Muscle layer of colon (tissue), 2 donors: ENCODE measurements around the gene KMT2B.
"Not testable (repeated sequence)": the region's sequence is repeated elsewhere in the genome, so short reads cannot be mapped to it uniquely, and the experiment has no call there.

Experiments used
- H3K27ac ChIP-seq: one replicate; pipeline ENCODE4 v1.7.0; 2013; ENCODE audit warnings: low read depth, mild to moderate bottlenecking, low read length, moderate library complexity
- H3K27me3 ChIP-seq, 2 donors: one replicate each; pipeline ENCODE4 v1.7.0; 2013; ENCODE audit warnings: low read length in 2 of 2, mild to moderate bottlenecking in 2 of 2; ENCODE audit not compliant: insufficient read depth in 2 of 2, control insufficient read depth in 1 of 2
- H3K36me3 ChIP-seq: one replicate; pipeline ENCODE4 v1.7.0; 2013; ENCODE audit warnings: mild to moderate bottlenecking, low read length; ENCODE audit not compliant: insufficient read depth
- H3K4me1 ChIP-seq: one replicate; pipeline ENCODE4 v1.7.0; 2013; ENCODE audit warnings: mild to moderate bottlenecking, low read length; ENCODE audit not compliant: insufficient read depth
- H3K4me3 ChIP-seq, 2 donors: one replicate each; pipeline ENCODE4 v1.7.0; 2013; ENCODE audit warnings: low read length in 2 of 2, low read depth in 1 of 2, mild to moderate bottlenecking in 1 of 2, moderate library complexity in 1 of 2
- H3K9ac ChIP-seq: one replicate; pipeline ENCODE4 v1.7.0; 2013; ENCODE audit warnings: low read length
- H3K9me3 ChIP-seq: one replicate; pipeline ENCODE4 v1.7.0; 2013; ENCODE audit warnings: mild to moderate bottlenecking, low read length
- donor health status: abdominal sarcoma.
- donor health status: Adenocarcinoma of cecum.

The KMT2B gene

DNA sequence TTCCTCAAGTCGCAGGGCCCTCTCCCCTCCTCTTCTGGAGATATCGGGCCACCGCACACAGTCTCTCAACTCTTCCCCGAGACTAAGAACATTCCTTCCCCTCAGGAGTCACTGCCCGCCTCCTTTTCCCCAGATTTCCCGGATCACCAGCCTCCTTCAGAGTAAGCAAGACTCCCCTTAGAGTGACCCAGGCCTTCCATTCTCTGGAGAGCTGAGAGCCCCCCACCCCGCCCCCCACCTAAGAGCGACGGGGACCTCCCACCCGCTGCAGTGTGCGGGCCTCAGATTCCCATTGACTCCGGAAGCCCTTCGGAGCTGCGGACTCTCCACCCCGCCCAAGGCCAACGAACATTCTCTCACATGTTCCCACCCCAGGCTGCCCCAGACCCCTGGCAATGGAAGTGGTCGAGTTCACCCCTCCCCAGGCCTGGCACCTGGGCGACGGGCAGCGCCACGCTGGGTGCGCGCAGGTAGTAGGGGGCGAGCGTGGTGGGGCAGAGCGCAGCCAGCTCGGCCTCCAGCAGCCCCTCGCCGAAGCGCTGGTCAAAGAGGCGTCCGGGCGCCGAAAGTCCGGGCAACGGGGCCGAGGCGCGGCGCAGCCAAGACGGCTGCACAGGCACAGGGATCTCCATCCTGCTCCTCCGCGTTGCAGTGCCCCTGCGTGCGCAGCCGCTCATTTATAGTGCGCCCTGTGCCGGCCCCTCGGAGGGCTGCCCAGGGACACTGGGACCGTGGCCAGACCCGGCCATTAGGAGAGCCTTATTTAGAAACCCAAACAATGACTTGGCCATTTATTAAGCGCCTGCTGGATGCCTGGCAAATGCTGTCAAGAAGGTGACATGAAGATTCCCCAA lies 38.8 kb downstream of the KMT2B start, which contains the start of gene HSPB6:
Gene HSPB6, minus strand, starts transcription at position 653 of the 854 bp plus-strand sequence. Its CDS starts 21 bp downstream, at position 632.
- H3K9ac ChIP-seq, result peak within 1 kb of the TSS; percentile 95
- H3K4me1 ChIP-seq, result peaks cover 34% of the 10 kb centered on the region
- H3K36me3 ChIP-seq, result peaks cover 27% of the 10 kb centered on the region
- peak within 1 kb of the TSS; percentile 98 for H3K27ac ChIP-seq
- no peaks in the 10 kb centered on the region for H3K9me3 ChIP-seq
- H3K4me3 ChIP-seq, result peak within 1 kb of the TSS; percentile 59 to 97
- no peaks in the 10 kb centered on the region for H3K27me3 ChIP-seq

DNA sequence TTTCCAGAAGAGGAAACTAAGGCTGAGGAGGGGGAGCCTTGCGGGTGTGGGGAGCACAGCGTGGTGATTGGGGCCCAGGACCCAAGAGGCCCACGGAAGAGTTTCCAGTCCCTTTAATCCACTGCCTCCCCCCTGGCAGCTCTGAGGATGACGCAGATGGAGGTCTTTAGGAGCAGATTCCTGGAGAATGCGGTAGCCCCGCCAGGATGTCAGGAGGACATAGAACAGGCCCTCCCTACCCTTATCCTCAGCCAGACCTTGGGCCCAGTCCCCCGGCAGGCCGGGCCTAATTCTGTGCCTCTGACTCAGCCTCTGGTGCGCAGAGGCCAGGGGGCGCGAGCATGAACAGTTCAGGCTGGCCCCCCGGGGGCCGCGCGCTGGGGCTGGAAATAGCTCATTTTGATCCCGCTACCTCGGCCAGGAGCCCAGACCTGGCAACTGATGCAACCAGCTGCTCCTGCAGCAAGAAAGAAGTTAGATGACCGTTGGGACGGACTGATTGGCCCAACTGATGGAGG lies 39.5 kb downstream of the KMT2B start:
- peak overlapping the region; percentile 10 to 97 for H3K4me3 ChIP-seq
- no peaks in the 10 kb centered on the region for H3K9me3 ChIP-seq
- H3K27ac ChIP-seq, result peak overlapping the region; percentile 98
- H3K27me3 ChIP-seq, result no peaks in the 10 kb centered on the region
- H3K4me1 ChIP-seq, result peaks cover 34% of the 10 kb centered on the region
- H3K9ac ChIP-seq, result peak overlapping the region; percentile 95
- peaks cover 34% of the 10 kb centered on the region for H3K36me3 ChIP-seq

DNA sequence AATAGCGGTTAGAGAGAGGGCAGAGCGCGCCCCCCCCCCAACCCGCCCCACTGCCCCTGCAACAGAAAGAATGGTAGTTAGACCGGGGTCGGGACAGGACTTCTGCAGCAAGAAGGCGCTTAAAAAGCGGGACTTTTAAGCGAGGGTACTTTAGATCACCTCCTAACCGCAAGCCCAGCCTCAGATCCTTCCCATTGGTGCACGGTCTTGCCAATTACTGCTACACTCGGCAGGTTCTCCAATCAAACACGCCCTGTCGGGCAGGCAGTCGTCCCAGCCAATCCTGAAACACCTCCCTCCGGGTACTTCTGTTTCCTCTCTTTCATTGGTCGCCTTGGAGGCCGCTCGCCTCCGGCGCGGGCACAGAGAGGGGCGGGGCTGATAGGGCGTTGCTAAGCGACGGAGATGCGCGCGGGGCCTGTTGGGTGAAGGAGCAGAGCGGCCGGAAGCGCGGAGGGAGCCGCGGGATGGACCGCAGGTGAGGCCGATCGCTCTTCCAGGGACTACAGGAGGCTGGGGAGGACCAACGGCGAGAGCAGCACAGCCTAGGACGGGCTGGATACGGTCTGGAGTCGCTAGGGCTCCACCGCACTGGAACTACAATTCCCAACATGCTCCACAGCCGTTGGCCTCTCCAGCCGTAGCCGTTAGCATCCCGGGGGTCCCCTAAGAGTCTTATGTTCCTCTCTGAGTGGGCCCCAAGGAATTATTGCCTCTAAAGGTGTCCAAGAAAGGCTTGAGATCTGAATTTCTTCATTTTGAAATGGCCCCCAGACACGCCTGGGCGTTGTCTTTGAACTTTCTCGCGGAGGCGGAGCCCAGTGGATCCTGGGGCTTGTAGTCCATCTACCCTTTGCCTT lies 40.2 kb downstream of the KMT2B start, which contains the start of gene PROSER3:
Gene PROSER3, plus strand, starts transcription at position 428 of the 860 bp plus-strand sequence. Its CDS starts 40 bp downstream, at position 468.
- Histone ChIP-seq H3K9ac (peak within 1 kb of the TSS; percentile 95), H3K27me3 (no peaks in the 10 kb centered on the region), H3K36me3 (peaks cover 27% of the 10 kb centered on the region), H3K4me3 (peak within 1 kb of the TSS; percentile 79 to 97), H3K4me1 (peaks cover 34% of the 10 kb centered on the region), H3K27ac (peak within 1 kb of the TSS; percentile 98), H3K9me3 (no peaks in the 10 kb centered on the region)

DNA sequence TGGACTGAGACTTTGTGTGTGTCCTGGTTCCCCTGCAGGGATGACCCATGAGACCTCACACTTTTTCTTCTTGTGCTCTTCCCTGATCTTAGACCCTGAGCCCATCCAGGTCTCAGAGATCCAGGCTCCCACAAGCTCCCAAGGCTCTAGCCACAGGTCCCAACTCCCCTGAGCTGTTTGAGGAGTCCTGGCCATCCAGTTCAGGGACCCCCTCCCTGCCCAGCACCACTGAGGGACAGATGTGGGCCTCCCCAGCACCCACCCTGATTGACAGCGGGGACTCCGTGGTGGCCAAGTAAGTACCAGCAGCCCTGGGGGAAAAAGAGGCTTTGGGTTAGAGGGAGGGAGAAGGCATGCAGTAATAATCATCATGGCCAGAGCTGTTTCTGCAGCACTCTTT lies 41.9 kb downstream of the KMT2B start:
- H3K9ac ChIP-seq, result no peak overlapping the region
- H3K9me3 ChIP-seq, result no peaks in the 10 kb centered on the region
- peaks cover 21% of the 10 kb centered on the region for H3K4me1 ChIP-seq
- H3K27me3 ChIP-seq, result no peaks in the 10 kb centered on the region
- H3K36me3 ChIP-seq, result peaks cover 12% of the 10 kb centered on the region
- H3K4me3 ChIP-seq, result no peak overlapping the region
- no peak overlapping the region for H3K27ac ChIP-seq

DNA sequence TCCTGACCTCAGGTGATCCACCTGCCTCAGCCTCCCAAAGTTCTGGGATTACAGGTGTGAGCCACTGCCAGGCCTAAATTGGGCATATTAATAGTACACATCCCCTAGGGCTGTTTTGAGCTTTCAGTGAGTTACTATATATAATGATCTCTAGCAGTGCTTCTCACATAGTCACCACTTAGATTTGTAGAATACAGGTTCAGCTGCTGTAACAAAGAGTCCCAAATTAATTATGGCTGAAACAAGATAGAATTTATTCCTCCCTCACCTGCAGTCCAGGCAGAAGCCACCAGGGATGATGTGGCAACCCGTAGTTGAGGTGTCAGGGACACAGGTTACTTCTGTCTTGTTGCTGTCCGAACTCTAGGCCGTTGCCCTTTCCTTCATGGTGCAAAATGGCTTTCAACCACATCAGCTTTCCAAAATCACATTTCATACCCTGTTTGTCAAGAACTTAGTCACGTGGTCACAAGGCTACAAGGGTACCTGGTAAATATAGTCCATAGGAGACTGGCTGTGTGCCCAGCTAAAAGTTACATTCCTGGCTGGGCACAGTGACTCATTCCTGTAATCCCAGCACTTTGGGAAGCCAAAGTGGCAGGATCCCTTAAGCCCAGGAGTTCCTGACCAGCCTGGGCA lies 43.0 kb downstream of the KMT2B start:
- no peaks in the 10 kb centered on the region for H3K27me3 ChIP-seq

DNA sequence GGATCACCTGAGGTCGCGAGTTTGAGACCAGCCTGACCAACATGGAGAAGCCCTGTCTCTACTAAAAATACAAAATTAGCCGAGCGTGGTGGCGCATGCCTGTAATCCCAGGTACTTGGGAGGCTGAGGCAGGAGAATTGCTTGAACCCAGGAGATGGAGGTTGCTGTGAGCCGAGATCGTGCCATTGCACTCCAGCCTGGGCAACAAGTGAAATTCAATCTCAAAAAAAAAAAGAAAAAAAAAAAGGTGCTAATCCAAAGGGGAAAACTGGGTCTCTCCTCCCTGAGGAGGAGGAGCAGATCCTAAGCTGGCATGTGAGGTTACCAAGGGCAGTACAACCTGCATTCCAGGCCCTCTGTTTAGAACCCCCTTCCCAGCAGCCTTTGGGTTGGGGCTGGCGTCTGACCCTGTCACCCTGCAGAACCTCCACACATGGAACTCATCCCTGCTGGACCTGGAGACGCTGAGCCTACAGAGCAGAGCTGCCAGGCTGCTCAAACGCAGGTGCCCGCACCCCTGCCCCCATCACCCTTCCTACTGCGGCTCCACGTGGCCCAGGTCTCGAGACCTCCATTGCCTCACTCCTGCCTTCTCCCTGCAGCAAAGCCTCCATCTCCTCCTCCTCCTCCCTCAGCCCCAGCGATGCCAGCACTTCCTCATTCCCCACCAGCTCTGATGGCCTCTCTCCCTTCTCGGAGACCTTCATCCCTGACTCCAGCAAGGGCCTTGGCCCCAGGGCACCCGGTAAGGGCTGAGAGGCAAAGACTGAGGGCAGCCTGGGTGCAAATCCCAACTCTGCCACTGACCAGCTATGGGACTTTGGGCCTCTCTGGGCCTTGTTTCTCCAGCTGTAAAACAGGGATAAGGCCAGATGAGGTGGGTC lies 46.9 kb downstream of the KMT2B start:
- Histone ChIP-seq H3K36me3 (peaks cover 12% of the 10 kb centered on the region), H3K9ac (no peak overlapping the region), H3K9me3 (no peaks in the 10 kb centered on the region), H3K27ac (no peak overlapping the region), H3K4me1 (peaks cover 3% of the 10 kb centered on the region), H3K27me3 (no peaks in the 10 kb centered on the region), H3K4me3 (no peak overlapping the region)

More for the DNA sequence above, 43.0 kb downstream of the KMT2B start:
- Histone ChIP-seq H3K36me3 (peaks cover 12% of the 10 kb centered on the region), H3K27ac (no peak overlapping the region), H3K9ac (no peak overlapping the region), H3K9me3 (no peaks in the 10 kb centered on the region), H3K4me3 (no peak overlapping the region), H3K4me1 (peaks cover 15% of the 10 kb centered on the region)

DNA sequence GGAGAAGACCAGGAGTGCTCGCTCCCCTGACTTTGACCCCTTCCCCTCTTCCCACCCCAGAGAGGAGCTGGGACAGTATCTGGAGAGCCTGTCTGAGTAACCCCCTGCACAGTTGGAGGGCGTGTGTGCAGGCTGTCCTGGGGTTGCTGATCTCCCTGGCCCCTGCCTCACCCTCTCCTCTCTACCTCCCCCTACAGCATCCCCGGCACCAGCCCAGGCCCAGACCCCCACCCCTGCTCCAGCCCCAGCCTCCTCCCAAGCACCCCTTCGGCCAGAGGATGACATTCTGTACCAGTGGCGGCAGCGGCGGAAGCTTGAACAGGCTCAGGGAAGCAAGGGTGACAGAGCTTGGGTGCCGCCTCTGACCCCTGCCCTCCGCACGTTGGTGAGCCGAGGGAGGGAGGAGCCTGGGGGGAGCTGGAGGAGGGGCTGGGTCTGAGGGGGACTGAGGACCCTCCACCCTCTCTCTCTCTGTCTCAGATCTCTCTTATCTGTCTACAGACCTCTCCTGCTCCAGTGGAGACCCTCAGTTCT lies 48.8 kb downstream of the KMT2B start:
- Histone ChIP-seq H3K36me3 (peaks cover 7% of the 10 kb centered on the region), H3K4me3 (no peak overlapping the region), H3K27me3 (no peaks in the 10 kb centered on the region), H3K4me1 (no peaks in the 10 kb centered on the region), H3K9me3 (no peaks in the 10 kb centered on the region), H3K9ac (no peak overlapping the region), H3K27ac (no peak overlapping the region)

DNA sequence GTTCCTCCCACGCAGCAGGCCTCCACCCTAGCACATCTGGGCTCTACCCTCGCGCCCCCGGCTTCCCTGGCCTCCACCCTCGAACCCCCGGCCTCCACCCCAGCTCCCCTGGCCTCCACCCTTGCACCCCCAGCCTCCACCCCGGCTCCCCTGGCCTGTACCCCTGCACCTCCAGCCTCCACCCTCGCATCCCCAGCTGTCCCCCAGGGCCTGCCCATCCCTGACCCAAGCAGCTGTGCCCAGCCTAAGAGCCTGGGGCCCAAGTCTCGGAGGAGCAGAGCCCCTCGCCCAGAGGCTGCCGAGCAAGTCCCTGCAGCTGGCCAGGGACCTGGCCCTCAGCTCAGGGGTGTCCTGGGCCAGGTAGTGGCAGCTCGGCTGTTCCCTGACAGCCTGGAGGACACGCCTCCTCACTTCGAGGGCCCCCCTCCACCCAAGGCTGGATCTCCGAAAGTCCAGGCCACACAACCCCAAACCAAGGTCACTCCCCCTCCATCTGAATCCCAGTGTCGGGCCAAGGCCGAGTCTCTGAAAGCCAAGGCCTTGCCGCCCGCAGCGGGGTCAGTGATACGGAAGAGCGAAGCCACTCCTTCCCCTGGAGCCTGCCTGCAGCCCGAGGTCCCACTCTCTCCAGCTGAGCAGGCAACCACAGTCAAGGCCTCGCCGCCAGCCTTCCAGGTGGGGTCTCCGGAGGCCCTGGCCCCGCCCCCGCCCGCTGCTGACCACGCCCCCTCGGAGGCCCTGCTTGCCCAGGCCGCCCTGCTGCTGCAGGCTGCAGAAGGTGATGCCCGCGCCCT lies 49.7 kb downstream of the KMT2B start:
- Histone ChIP-seq H3K27me3 (no peaks in the 10 kb centered on the region), H3K36me3 (no peaks in the 10 kb centered on the region), H3K9ac (no peak overlapping the region), H3K4me1 (no peaks in the 10 kb centered on the region), H3K27ac (no peak overlapping the region), H3K4me3 (no peak overlapping the region), H3K9me3 (no peaks in the 10 kb centered on the region)

DNA sequence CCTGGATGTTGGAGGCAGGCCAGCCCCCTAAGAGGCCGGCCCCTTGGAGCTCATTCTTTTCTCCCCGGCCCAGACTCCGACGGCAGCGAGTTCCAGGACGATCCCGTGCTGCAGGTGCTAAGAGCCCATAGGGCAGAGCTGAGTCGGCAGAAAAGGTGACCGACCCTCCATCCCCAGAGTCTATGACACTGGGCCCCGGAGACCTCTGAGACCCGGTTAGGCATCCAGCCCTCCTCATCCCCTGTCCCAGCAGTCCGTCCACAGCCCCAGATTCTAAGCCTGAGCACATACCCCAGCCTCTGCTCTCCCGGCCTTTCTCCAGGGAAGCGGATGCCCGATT lies 50.2 kb downstream of the KMT2B start:
- Histone ChIP-seq H3K9me3 (no peaks in the 10 kb centered on the region), H3K9ac (no peak overlapping the region), H3K4me1 (no peaks in the 10 kb centered on the region), H3K4me3 (no peak overlapping the region), H3K27ac (no peak overlapping the region), H3K27me3 (no peaks in the 10 kb centered on the region), H3K36me3 (no peaks in the 10 kb centered on the region)

DNA sequence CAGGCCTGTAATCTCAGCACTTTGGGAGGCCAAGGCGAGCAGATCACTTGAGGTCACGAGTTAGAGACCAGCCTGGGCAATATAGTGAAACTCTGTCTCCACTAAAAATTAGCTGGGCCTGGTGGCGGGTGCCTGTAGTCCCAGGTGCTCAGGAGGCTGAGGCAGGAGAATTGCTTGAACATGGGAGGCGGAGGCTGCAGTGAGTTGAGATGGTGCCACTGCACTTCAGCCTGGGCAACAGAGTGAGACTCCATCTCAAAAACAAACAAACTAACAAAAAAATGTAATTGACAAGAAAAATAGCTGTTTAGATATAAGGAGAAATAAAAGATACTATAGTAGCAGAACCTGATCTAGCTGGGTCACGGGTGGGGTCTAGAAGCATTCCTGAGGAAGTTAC lies 54.6 kb downstream of the KMT2B start:
- peaks cover 18% of the 10 kb centered on the region for H3K4me1 ChIP-seq
- not testable (repeated sequence) for H3K27me3 ChIP-seq

More for the DNA sequence above, 54.6 kb downstream of the KMT2B start:
- not testable (repeated sequence) for H3K36me3 ChIP-seq, H3K4me3 ChIP-seq, H3K27ac ChIP-seq, H3K9me3 ChIP-seq, H3K9ac ChIP-seq
